ENCODE results near the gene SVEP1.

GRCh38 chr9:110414471-110414870 is 165.1 kb downstream of the SVEP1 start:
- no peak for TF ChIP-seq CTCF (IDR thresholded peaks at IDR 0.05; ENCODE audit: low read depth, low read length, poor library complexity, severe bottlenecking)
- TF ChIP-seq EZH2phosphoT487 (IDR thresholded peaks at IDR 0.05; ENCODE audit: borderline replicate concordance, low read length) = no peak

All from DOHH2 (cell line).